Stimulated activated CD4-positive, alpha-beta T cell treated with anti-CD3 and anti-CD28 coated beads, TNF-alpha, amount 100 ng/mL, for 48 hours (primary cell): ENCODE measurements around the gene ITGBL1.
"Not testable (repeated sequence)": the region's sequence is repeated elsewhere in the genome, so short reads cannot be mapped to it uniquely, and the experiment has no call there.

Source experiments
- DNase-seq, 3 donors: peaks; one replicate each; pipeline ENCODE4 v3.0.0-alpha.2; 2020; ENCODE audit warnings: low read depth in 3 of 3

The ITGBL1 gene

GRCh38 chr13:101511766-101512165, 59.3 kb downstream of the ITGBL1 start:
- DNase-seq = no peak

GRCh38 chr13:101512650-101513049, 60.2 kb downstream of the ITGBL1 start:
- DNase-seq = no peak

GRCh38 chr13:101514100-101514499, 61.6 kb downstream of the ITGBL1 start:
- no peak for DNase-seq

- peak in 1 of 3 donors; percentile 10 for DNase-seq
Measured at GRCh38 chr13:101514695-101515275, 62.3 kb downstream of the ITGBL1 start.

GRCh38 chr13:101515504-101515903, 63.0 kb downstream of the ITGBL1 start:
- DNase-seq = no peak

GRCh38 chr13:101516262-101516661, 63.8 kb downstream of the ITGBL1 start:
- no peak for DNase-seq

GRCh38 chr13:101520672-101521071, 68.2 kb downstream of the ITGBL1 start:
- DNase-seq = peak in 1 of 3 donors; percentile 5

- no peak for DNase-seq
Measured at GRCh38 chr13:101521371-101521770, 68.9 kb downstream of the ITGBL1 start.

- no peak for DNase-seq
Measured at GRCh38 chr13:101522607-101523006, 70.1 kb downstream of the ITGBL1 start.

GRCh38 chr13:101523154-101524131, 71.0 kb downstream of the ITGBL1 start:
- DNase-seq = no peak

GRCh38 chr13:101527130-101527529, 74.7 kb downstream of the ITGBL1 start:
- DNase-seq = no peak

- peak in 1 of 3 donors; percentile 4 for DNase-seq
Measured at GRCh38 chr13:101529422-101529821, 76.9 kb downstream of the ITGBL1 start.

- DNase-seq = no peak
Measured at GRCh38 chr13:101530293-101530692, 77.8 kb downstream of the ITGBL1 start.

GRCh38 chr13:101535192-101535746, 82.8 kb downstream of the ITGBL1 start:
- DNase-seq = no peak

GRCh38 chr13:101536079-101536478, 83.6 kb downstream of the ITGBL1 start:
- DNase-seq = no peak

GRCh38 chr13:101544544-101544943, 92.1 kb downstream of the ITGBL1 start:
- DNase-seq = not testable (repeated sequence)

- DNase-seq = no peak
Measured at GRCh38 chr13:101544979-101545378, 92.5 kb downstream of the ITGBL1 start.

GRCh38 chr13:101545521-101545920, 93.0 kb downstream of the ITGBL1 start:
- no peak for DNase-seq

- DNase-seq = no peak
Measured at GRCh38 chr13:101552286-101552685, 99.8 kb downstream of the ITGBL1 start.

- no peak for DNase-seq
Measured at GRCh38 chr13:101552786-101553185, 100.3 kb downstream of the ITGBL1 start.

GRCh38 chr13:101554420-101555125, 102.1 kb downstream of the ITGBL1 start:
- no peak for DNase-seq

GRCh38 chr13:101555610-101556009, 103.1 kb downstream of the ITGBL1 start:
- DNase-seq = no peak
